ENCODE measurements around the gene RADX.

The RADX gene

DNA sequence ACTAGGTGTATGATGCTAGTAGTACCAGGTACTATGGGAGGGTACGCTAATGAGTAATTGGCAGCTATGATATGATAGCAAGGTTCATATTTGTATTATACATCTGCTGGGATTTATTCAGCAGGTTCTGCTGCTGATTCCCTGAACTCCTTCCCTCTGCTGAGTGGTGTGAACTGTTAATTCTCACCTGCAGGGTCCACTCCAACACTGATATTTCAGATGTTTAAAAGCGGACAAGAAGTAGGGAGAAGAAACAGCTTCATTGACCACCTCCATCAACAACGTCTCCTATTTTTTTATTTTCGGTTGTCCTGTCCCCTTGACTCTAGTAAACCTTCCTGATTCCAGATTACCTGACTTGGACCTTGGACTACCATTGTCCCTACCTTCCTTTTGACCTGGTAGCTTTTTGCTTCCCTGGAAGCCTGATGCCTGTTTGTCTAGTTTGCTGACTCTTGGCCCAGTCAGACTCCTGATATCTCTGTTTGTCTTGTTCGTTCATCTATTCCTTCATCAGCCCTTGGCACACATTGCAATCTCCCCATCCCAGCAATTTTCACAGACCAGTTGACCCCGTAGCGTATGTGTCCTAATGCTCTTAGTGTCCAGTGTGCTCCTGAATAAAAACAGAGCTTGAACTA is 80.8 kb downstream of the RADX start:
- DNase-seq (ENCODE audit: low spot score): no peak

DNA sequence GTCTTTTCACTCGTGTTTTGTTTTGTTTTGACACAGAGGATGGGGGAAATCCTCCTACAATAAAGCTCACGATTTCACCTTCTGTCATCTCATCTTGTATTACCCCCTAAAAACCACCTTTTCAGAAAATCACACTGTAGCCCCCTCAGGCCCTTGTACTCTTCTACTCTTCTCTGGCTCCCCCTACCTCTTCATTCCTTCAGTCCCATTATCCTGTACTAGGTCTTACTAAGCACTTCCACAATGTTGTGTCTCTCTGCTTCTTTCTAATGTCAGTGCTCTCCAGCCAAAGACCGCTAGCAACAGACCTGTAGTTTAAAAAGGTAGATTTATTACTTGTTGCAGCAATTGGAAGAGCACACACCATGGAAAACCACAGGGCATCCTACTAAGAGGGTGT is 84.7 kb downstream of the RADX start:
- DNase-seq (ENCODE audit: low spot score): no peak

DNA sequence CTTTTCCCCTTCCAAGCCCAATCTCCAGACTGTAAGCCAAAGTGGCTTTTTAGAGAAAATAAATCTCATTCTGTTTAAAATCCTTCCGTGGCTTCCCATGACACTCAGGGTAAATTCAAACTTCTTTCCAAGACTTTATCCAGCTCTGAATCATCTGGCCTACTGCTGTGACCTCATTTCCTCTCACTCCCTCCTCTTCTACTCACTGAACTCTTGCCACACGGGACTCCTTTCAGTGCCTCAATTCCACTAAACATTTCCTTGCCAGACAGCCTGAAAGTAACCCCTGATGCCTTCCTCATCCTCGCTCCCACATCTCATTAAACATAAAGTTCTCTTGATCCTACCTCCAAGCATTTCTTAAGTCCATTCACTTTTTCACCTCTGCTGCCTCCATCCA is 86.9 kb downstream of the RADX start:
- no peak for DNase-seq (ENCODE audit: low spot score)

DNA sequence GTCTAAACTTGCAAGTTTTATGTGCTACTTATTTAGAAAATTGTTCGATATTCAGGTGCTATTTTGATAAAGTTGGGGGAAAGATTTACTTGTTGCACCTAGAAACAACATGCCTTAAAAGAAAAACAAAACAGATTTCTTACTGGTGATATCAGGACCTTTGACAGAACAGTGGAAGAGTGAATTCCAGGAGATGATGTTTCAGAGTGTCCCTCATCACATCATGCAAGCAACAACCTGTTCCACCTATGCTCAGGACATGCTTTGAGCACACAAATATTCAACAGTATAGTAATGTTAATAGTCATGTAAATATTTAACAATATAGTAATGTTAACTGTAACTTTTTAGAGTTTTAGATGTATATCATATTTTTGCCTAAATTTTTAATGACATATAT is 90.9 kb downstream of the RADX start:
- DNase-seq (ENCODE audit: low spot score): no peak

DNA sequence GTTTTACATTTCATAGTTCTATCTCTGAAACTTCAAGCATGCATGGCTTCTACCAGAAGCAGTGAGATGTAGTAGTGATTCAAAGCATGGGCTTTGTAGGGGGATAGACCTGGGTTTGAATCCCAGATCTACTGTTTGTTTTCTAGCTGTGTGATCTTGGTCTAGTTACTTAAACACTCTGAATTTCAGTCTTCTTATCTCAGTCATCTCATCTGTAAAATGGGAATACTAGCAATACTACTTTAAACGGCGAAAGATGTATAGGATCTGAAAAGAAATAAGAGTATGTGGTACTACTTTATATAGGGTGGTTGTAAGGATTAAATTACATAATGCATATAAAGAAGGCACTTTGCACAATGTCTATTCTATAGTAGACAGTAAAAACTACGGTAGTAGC is 94.7 kb downstream of the RADX start:
- no peak for DNase-seq (ENCODE audit: low spot score)

DNA sequence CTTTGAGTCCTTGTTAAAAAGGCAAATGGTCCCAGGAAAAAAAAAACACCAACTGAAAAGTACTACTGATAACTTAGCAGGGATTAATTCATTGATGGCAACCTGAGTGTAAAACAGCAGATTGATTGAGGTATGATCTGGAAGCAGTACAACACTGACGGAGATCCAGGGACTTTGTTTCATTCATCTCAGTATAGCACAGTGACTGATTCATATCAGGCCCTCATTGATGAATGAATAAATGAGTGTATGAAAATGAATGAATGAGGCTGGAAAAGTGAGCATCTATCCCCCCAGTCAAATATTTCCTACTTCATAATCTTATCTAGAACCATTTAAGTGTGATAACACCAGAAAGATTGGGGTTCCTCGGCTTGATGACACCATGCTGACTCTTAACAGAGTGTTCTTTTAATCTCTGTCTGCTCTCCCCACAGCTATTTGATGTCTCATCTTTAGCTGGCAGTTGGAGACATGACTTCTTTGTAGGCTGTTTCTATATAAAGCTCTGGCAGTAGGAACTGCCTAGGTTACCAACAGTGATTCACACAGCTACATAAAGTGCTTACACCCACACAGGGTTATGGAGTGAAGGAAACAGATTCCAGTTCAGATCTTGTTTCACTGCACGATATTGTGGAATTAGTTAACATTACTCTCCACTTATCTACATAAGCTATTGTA is 96.1 kb downstream of the RADX start:
- no peak for DNase-seq (ENCODE audit: low spot score)

DNA sequence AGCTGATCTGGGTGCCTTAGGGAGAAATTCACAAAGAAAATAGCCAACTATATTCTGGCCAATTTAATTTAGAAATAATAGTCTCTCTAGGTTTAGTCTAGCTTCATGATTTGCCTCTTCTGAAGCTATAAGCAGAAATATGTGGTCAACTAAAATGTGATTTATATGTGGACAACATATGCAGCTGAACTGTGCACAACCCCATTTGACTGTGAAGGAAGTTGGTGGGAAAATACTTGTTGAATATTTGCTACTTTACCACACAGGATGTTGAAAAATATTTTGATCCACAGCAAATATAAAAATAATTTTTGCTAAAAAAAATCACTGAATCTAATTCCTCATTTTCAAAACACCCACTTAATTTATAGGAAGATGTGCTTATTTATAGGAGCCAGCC is 99.0 kb downstream of the RADX start:
- no peak for DNase-seq (ENCODE audit: low spot score)

DNA sequence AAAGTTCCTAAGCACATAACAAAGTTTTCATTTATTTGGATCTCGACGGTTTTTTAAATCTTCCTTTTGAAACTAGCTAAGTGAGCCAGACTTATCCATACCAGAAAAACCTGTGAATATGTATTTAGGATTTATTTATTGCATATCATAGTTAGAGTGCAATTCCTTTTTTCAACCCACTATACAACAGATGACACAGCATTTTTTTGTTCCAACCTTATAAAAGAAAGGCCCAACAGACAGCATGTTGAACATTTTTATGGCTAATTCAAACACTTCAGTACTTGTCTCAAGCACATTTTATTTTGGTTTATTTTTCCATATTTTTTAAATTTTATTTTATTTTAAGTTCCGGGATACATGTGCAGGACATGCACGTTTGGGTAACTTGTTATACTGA is 99.6 kb downstream of the RADX start:
- no peak for DNase-seq (ENCODE audit: low spot score)

DNA sequence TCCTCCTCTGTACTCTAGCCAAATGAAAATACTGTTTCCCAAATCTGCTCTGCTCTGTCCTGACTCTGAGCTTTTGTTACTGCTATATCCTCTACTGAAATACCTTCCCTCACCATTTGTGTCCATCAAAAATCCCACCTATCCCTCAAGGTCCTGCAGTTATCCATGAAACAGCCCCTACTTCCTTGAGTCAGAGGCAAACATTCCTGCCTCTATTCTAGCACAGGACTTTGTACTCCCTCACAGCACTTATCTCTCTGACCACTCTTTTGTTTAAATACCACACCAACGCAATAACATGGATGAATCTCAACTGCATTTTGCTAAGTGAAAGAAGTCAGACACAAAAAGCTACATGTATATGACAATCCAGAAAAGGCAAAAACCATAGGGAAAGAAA is 104.2 kb downstream of the RADX start:
- no peak for DNase-seq (ENCODE audit: low spot score)

DNA sequence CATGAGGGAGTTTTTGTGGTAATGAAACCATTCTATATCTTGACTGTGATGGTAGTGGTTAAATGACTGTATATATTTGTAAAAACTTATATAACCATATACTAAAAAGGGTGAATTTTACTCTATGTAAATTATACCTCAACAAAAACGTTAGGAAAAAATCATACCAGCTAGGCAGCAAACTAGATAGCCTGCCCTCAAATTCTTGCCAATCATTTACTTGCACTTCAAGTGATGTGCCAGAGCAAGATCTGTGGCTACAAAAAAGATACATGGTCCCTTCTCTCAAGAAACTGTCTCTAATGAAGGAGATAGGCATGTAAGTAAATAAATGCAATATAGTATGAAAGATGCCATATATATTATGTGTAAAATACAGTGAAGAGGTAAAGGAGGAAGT is 104.7 kb downstream of the RADX start:
- DNase-seq (ENCODE audit: low spot score): no peak

DNA sequence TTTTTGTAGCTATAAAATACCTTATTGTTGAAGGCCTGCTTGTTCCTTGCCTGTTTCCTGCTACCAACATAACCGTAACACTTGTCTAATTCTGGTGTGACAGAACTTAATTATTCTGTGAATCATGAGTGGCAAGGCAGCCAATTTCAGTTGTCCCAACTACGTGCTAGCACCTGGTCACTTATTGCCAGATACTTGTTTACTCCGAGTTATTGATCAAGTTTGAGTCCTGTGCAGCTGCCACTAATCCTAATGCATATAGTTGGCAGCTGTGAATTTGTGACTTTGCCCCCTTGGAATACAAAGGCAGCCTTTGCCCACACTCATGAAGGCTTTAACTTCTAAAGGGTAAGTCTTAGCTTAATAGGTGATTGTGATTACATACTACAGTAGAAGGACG is 106.9 kb downstream of the RADX start:
- DNase-seq (ENCODE audit: low spot score): no peak

DNA sequence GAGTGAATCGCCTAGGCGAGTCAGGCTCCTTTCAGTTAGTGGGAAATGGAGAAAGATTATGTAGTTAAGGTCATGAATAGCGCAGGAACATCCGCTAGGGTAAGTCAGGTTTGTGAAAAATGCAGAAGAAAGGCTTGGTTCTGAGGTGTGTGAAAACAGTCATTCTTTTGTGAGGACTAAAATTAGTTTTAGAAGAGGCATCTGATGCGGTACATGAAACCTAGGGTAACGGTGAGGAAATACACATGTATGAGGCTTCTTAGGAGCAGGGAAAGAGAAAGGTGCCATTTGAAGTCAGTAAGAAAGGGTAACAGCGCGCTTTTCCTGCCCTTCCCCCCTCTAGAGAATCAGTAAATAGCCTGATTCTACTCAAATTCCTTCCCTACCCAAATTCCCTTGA is 114.2 kb downstream of the RADX start:
- DNase-seq (ENCODE audit: low spot score): no peak

DNA sequence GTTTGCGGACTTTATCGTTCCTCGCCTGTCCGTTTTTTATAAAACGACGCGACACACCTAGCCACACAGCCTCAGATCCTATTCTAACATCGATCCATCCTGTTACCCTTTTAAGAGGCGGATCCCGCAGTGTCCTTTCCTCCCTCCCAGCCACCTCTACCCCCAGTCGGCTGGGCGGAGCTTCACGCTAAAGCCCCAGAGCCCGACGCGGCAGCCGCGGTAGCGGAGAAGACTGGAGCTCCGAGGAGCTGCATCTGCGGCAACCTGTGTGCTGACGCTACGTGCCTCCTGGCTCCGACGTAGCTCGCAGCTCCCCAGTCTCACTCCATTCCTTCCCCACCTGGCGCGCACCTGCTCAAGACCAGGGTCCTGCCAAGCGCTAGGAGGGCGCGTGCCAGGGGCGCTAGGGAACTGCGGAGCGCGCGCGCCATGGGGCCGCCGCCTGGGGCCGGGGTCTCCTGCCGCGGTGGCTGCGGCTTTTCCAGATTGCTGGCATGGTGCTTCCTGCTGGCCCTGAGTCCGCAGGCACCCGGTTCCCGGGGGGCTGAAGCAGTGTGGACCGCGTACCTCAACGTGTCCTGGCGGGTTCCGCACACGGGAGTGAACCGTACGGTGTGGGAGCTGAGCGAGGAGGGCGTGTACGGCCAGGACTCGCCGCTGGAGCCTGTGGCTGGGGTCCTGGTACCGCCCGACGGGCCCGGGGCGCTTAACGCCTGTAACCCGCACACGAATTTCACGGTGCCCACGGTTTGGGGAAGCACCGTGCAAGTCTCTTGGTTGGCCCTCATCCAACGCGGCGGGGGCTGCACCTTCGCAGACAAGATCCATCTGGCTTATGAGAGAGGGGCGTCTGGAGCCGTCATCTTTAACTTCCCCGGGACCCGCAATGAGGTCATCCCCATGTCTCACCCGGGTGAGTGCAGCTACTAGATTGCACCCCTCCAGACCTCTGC is 115.0 kb downstream of the RADX start, which contains the start of gene RNF128:
Gene RNF128 (plus strand): TSS at position 217 of the 953 bp plus-strand sequence. CDS start 213 bp downstream, at position 430.
- DNase-seq (ENCODE audit: low spot score): no peak

DNA sequence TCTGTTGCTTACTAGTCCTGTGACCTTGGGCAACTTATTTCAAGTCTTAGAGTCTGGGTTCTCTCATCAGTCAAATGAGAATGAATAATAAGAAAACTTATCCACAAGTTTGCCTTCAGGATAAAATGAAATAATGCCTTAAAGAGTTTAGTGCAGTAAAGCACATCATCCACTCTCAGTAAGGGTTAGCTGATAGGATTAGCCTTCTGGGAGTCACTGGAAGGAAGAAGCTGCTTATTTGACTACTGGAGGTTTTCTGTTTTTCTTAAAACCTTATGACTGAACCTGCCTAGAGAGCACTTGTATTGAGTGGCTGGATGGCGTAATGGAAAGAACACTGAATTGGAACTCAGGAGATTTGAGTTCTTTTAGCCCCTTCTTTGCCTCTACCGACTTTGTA is 116.6 kb downstream of the RADX start:
- DNase-seq (ENCODE audit: low spot score): no peak
